GM23338 (cell line): ENCODE data around the gene NRP2. TPM values are rescaled to one million over a fixed set of nuclear protein-coding genes. Genes with fewer than 3 reads are reported as not detected.

Source experiments
- ATAC-seq: fragments of 200-7000 bp; cut with Tn5 transposase; 3 replicates; pipeline ENCODE4 v1.9.1; 2020
- DNase-seq: peaks from one replicate; pipeline ENCODE4 v3.0.0-alpha.2; 2015; ENCODE audit warnings: low spot score
- H2AFZ ChIP-seq: fragments of 200-600 bp; sonication (generic); 2 replicates; pipeline ENCODE4 v1.8.0; 2016; ENCODE audit warnings: antibody characterized with exemption, mild to moderate bottlenecking, moderate library complexity
- H3F3A ChIP-seq: fragments of 200-600 bp; sonication (generic); replicated peaks from 2 replicates; pipeline ENCODE4 v1.8.0; 2017; ENCODE audit warnings: antibody characterized with exemption, mixed run types, low read depth
- H3K27ac ChIP-seq: fragments of 200-600 bp; sonication (generic); 2 replicates; pipeline ENCODE4 v1.6.1; 2016; ENCODE audit warnings: low read depth
- H3K27me3 ChIP-seq: fragments of 200-600 bp; sonication (generic); 2 replicates; pipeline ENCODE4 v1.8.0; 2016; ENCODE audit warnings: mild to moderate bottlenecking, mixed run types, moderate library complexity; ENCODE audit not compliant: insufficient read depth
- H3K36me3 ChIP-seq: fragments of 200-600 bp; sonication (generic); 2 replicates; pipeline ENCODE4 v1.8.0; 2016; ENCODE audit warnings: mild to moderate bottlenecking; ENCODE audit not compliant: insufficient read depth
- H3K4me1 ChIP-seq: fragments of 200-600 bp; sonication (generic); 2 replicates; pipeline ENCODE4 v1.8.0; 2016; ENCODE audit warnings: mild to moderate bottlenecking, moderate library complexity; ENCODE audit not compliant: insufficient read depth
- H3K4me2 ChIP-seq: fragments of 200-600 bp; sonication (generic); 2 replicates; pipeline ENCODE4 v1.7.1; 2017; ENCODE audit warnings: mixed run types
- H3K4me3 ChIP-seq: fragments of 200-600 bp; sonication (generic); 2 replicates; pipeline ENCODE4 v1.6.1; 2016; ENCODE audit warnings: mixed run types
- H3K79me2 ChIP-seq: fragments of 200-600 bp; sonication (generic); replicated peaks from 2 replicates; pipeline ENCODE4 v1.8.0; 2017; ENCODE audit warnings: mild to moderate bottlenecking; ENCODE audit not compliant: insufficient read depth
- H3K9me2 ChIP-seq: fragments of 200-600 bp; sonication (generic); 2 replicates; pipeline ENCODE4 v1.8.0; 2017; ENCODE audit not compliant: insufficient read depth
- H4K20me1 ChIP-seq: fragments of 200-600 bp; sonication (generic); replicated peaks from 2 replicates; pipeline ENCODE4 v1.8.0; 2017; ENCODE audit warnings: mild to moderate bottlenecking; ENCODE audit not compliant: insufficient read depth
- H3K27ac Mint-ChIP-seq: 2 replicates; pipeline ENCODE4 v1.8.0; 2020; ENCODE audit warnings: inconsistent platforms, mild to moderate bottlenecking, moderate library complexity, mixed read lengths
- H3K27me3 Mint-ChIP-seq: 3 replicates; pipeline ENCODE4 v1.8.0; 2022; ENCODE audit warnings: low read depth, mild to moderate bottlenecking, moderate library complexity, mixed read lengths, inconsistent platforms; ENCODE audit not compliant: insufficient read depth, poor library complexity
- H3K36me3 Mint-ChIP-seq: 3 replicates; pipeline ENCODE4 v1.8.0; 2021; ENCODE audit warnings: low read depth, mild to moderate bottlenecking, inconsistent platforms, moderate library complexity, mixed read lengths
- H3K4me1 Mint-ChIP-seq: 3 replicates; pipeline ENCODE4 v1.8.0; 2020; ENCODE audit warnings: mild to moderate bottlenecking, inconsistent platforms, mixed read lengths
- H3K4me3 Mint-ChIP-seq: 3 replicates; pipeline ENCODE4 v1.8.0; 2021; ENCODE audit warnings: moderate library complexity, mild to moderate bottlenecking, inconsistent platforms, mixed read lengths
- H3K9me3 Mint-ChIP-seq: 3 replicates; pipeline ENCODE4 v1.8.0; 2020; ENCODE audit warnings: moderate library complexity, mild to moderate bottlenecking, inconsistent platforms, mixed read lengths
- CREB1 ChIP-seq: fragments of 250-450 bp; sonication (Bioruptor Pico); IDR thresholded peaks from 2 replicates; pipeline ENCODE4 v1.5.0; 2020; ENCODE audit warnings: low read depth, mild to moderate bottlenecking, moderate library complexity
- EZH2 ChIP-seq: fragments of 200-600 bp; sonication (generic); IDR thresholded peaks from one replicate; pipeline ENCODE4 v1.8.0; 2017; ENCODE audit warnings: antibody characterized with exemption, mild to moderate bottlenecking, low read depth; ENCODE audit not compliant: unreplicated experiment
- EZH2phosphoT487 ChIP-seq: fragments of 200-600 bp; sonication (generic); IDR thresholded peaks from one replicate; pipeline ENCODE4 v1.8.1; 2018; ENCODE audit warnings: antibody characterized with exemption; ENCODE audit not compliant: unreplicated experiment
- JUNB ChIP-seq: IDR thresholded peaks from one replicate; pipeline ENCODE4 v1.6.1; 2016; ENCODE audit warnings: antibody characterized with exemption; ENCODE audit not compliant: unreplicated experiment
- NANOG ChIP-seq: IDR thresholded peaks from 2 replicates; pipeline ENCODE4 v1.6.1; 2016; ENCODE audit warnings: antibody characterized with exemption, borderline replicate concordance
- POLR2AphosphoS5 ChIP-seq: IDR thresholded peaks from 2 replicates; pipeline ENCODE4 v1.6.1; 2016; ENCODE audit warnings: antibody characterized with exemption, low read depth
- ZNF114 ChIP-seq: fragments of 250-450 bp; sonication (Bioruptor Pico); IDR thresholded peaks from 2 replicates; pipeline ENCODE4 v1.5.0; 2020; ENCODE audit warnings: mild to moderate bottlenecking, moderate library complexity
- polyA plus RNA-seq: library from polyadenylated mRNA; unstranded; fragments of >200 nt; fragmentation: Nextera tagmentation; extraction: Ambion mirVana; gene quantifications from 2 replicates; pipeline ENCODE4 v1.2.1, GENCODE V29; 2016
- total RNA-seq: library from RNA; depleted of rRNA; stranded (reverse); fragments of >200 nt; shearing (Covaris generic); gene quantifications from 2 replicates; pipeline ENCODE4 v1.2.3, GENCODE V29; 2014
- TF ChIP-seq, protein P1 (sequence below), 2 experiments: fragments of 200-600 bp in 1 of 2; sonication (generic) in 1 of 2; conservative IDR thresholded peaks; 2 replicates each; pipeline versions ENCODE4 v1.5.1 to v1.6.1; 2016 to 2017; ENCODE audit warnings: antibody characterized with exemption in 2 of 2, low read depth in 2 of 2, mild to moderate bottlenecking in 2 of 2, moderate library complexity in 1 of 2
- TF ChIP-seq, protein P2 (sequence below): IDR thresholded peaks from one replicate; pipeline ENCODE4 v1.6.1; 2018; ENCODE audit warnings: antibody characterized with exemption; ENCODE audit not compliant: unreplicated experiment
- TF ChIP-seq, protein P3 (sequence below): fragments of 250-450 bp; sonication (Bioruptor Pico); IDR thresholded peaks from 2 replicates; pipeline ENCODE4 v1.5.0; 2020; ENCODE audit warnings: mild to moderate bottlenecking, moderate library complexity

NRP2 gene
- total and polyA plus RNA-seq, 2 experiments from 2014 or later: 18.4 to 22.0 TPM

DNA sequence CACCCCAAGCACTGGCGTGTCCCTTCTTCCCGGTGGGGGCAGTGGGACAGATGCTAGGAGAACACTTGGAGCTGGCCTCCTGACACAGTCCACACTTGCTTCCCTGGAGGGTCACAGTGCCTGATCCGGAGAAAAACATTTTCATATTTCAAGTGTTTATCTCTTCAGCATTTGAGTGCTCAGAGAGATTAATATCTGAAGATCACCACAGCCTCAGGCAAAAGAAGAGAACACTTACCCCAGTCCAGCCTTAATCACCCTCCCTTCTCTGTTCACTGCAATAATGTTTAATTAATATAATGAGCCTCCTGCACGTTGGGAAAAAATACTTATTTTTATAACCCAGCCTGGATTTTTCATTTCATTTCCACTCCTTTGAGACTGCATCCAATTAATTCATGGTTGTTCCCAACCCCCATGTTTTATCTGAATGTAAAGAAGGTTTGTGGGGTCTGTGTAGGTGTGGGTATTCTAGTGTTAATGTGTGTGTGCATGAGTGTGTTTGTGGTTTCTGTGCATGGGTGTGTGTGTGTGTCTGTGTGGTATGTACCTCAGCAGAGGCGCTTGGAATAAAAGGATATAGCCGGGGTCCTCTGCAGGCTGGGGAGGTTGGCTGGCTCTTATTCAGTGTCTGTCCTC, 72.1 kb downstream of the NRP2 start:
- no peaks in the 10 kb centered on the region for H3K27me3 Mint-ChIP-seq
- no peak overlapping the region for H3K4me3 Mint-ChIP-seq
- no peaks in the 10 kb centered on the region; the same call in 1 of the 2 replicates for H3K36me3 ChIP-seq
- no peak for DNase-seq
- H3K9me2 ChIP-seq: peaks cover 18% of the 10 kb centered on the region
- H2AFZ ChIP-seq: no peak overlapping the region
- no peaks in the 10 kb centered on the region for H3K27me3 ChIP-seq
- H4K20me1 ChIP-seq: no peaks in the 10 kb centered on the region
- ATAC-seq: no peak
- H3K27ac ChIP-seq: no peak overlapping the region
- H3K79me2 ChIP-seq: no peaks in the 10 kb centered on the region
- TF ChIP-seq, protein P1, sequence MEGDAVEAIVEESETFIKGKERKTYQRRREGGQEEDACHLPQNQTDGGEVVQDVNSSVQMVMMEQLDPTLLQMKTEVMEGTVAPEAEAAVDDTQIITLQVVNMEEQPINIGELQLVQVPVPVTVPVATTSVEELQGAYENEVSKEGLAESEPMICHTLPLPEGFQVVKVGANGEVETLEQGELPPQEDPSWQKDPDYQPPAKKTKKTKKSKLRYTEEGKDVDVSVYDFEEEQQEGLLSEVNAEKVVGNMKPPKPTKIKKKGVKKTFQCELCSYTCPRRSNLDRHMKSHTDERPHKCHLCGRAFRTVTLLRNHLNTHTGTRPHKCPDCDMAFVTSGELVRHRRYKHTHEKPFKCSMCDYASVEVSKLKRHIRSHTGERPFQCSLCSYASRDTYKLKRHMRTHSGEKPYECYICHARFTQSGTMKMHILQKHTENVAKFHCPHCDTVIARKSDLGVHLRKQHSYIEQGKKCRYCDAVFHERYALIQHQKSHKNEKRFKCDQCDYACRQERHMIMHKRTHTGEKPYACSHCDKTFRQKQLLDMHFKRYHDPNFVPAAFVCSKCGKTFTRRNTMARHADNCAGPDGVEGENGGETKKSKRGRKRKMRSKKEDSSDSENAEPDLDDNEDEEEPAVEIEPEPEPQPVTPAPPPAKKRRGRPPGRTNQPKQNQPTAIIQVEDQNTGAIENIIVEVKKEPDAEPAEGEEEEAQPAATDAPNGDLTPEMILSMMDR (conservative IDR thresholded peaks at IDR 0.05; ENCODE audit: low read depth in 2 of 2): no peak
- TF ChIP-seq CREB1 (CRISPR knock-in tag) (no peak), EZH2 (no peak), POLR2AphosphoS5 (no peak), NANOG (no peak), ZNF114 (CRISPR knock-in tag) (no peak), JUNB (no peak), EZH2phosphoT487 (no peak)
- TF ChIP-seq, protein P2, sequence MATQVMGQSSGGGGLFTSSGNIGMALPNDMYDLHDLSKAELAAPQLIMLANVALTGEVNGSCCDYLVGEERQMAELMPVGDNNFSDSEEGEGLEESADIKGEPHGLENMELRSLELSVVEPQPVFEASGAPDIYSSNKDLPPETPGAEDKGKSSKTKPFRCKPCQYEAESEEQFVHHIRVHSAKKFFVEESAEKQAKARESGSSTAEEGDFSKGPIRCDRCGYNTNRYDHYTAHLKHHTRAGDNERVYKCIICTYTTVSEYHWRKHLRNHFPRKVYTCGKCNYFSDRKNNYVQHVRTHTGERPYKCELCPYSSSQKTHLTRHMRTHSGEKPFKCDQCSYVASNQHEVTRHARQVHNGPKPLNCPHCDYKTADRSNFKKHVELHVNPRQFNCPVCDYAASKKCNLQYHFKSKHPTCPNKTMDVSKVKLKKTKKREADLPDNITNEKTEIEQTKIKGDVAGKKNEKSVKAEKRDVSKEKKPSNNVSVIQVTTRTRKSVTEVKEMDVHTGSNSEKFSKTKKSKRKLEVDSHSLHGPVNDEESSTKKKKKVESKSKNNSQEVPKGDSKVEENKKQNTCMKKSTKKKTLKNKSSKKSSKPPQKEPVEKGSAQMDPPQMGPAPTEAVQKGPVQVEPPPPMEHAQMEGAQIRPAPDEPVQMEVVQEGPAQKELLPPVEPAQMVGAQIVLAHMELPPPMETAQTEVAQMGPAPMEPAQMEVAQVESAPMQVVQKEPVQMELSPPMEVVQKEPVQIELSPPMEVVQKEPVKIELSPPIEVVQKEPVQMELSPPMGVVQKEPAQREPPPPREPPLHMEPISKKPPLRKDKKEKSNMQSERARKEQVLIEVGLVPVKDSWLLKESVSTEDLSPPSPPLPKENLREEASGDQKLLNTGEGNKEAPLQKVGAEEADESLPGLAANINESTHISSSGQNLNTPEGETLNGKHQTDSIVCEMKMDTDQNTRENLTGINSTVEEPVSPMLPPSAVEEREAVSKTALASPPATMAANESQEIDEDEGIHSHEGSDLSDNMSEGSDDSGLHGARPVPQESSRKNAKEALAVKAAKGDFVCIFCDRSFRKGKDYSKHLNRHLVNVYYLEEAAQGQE: no peak
- TF ChIP-seq, protein P3, sequence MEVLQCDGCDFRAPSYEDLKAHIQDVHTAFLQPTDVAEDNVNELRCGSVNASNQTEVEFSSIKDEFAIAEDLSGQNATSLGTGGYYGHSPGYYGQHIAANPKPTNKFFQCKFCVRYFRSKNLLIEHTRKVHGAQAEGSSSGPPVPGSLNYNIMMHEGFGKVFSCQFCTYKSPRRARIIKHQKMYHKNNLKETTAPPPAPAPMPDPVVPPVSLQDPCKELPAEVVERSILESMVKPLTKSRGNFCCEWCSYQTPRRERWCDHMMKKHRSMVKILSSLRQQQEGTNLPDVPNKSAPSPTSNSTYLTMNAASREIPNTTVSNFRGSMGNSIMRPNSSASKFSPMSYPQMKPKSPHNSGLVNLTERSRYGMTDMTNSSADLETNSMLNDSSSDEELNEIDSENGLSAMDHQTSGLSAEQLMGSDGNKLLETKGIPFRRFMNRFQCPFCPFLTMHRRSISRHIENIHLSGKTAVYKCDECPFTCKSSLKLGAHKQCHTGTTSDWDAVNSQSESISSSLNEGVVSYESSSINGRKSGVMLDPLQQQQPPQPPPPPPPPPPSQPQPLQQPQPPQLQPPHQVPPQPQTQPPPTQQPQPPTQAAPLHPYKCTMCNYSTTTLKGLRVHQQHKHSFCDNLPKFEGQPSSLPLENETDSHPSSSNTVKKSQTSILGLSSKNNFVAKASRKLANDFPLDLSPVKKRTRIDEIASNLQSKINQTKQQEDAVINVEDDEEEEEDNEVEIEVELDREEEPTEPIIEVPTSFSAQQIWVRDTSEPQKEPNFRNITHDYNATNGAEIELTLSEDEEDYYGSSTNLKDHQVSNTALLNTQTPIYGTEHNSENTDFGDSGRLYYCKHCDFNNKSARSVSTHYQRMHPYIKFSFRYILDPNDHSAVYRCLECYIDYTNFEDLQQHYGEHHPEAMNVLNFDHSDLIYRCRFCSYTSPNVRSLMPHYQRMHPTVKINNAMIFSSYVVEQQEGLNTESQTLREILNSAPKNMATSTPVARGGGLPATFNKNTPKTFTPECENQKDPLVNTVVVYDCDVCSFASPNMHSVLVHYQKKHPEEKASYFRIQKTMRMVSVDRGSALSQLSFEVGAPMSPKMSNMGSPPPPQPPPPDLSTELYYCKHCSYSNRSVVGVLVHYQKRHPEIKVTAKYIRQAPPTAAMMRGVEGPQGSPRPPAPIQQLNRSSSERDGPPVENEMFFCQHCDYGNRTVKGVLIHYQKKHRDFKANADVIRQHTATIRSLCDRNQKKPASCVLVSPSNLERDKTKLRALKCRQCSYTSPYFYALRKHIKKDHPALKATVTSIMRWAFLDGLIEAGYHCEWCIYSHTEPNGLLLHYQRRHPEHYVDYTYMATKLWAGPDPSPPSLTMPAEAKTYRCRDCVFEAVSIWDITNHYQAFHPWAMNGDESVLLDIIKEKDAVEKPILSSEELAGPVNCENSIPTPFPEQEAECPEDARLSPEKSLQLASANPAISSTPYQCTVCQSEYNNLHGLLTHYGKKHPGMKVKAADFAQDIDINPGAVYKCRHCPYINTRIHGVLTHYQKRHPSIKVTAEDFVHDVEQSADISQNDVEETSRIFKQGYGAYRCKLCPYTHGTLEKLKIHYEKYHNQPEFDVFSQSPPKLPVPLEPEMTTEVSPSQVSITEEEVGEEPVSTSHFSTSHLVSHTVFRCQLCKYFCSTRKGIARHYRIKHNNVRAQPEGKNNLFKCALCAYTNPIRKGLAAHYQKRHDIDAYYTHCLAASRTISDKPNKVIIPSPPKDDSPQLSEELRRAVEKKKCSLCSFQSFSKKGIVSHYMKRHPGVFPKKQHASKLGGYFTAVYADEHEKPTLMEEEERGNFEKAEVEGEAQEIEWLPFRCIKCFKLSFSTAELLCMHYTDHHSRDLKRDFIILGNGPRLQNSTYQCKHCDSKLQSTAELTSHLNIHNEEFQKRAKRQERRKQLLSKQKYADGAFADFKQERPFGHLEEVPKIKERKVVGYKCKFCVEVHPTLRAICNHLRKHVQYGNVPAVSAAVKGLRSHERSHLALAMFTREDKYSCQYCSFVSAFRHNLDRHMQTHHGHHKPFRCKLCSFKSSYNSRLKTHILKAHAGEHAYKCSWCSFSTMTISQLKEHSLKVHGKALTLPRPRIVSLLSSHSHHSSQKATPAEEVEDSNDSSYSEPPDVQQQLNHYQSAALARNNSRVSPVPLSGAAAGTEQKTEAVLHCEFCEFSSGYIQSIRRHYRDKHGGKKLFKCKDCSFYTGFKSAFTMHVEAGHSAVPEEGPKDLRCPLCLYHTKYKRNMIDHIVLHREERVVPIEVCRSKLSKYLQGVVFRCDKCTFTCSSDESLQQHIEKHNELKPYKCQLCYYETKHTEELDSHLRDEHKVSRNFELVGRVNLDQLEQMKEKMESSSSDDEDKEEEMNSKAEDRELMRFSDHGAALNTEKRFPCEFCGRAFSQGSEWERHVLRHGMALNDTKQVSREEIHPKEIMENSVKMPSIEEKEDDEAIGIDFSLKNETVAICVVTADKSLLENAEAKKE (CRISPR knock-in tag): no peak
- peaks cover 28% of the 10 kb centered on the region for H3K36me3 Mint-ChIP-seq
- H3K4me3 ChIP-seq: no peak overlapping the region
- H3F3A ChIP-seq: no peaks in the 10 kb centered on the region
- no peaks in the 10 kb centered on the region for H3K9me3 Mint-ChIP-seq
- no peak overlapping the region for H3K4me2 ChIP-seq
- H3K4me1 Mint-ChIP-seq: peaks cover 18% of the 10 kb centered on the region
- H3K27ac Mint-ChIP-seq: no peak overlapping the region
- peaks cover 5% of the 10 kb centered on the region; the same call in 1 of the 2 replicates for H3K4me1 ChIP-seq
